ENCODE measurements around the gene C16orf89. TPM values are rescaled to one million over a fixed set of nuclear protein-coding genes. Genes with fewer than 3 reads are reported as not detected.
"Not testable (repeated sequence)": the region's sequence is repeated elsewhere in the genome, so short reads cannot be mapped to it uniquely, and the experiment has no call there.

The C16orf89 gene
- total RNA-seq, 1 experiment from 2014 or later: not detected

- ATAC-seq; H3K79me2 ChIP-seq (ENCODE audit: low read length); H3K9me2 ChIP-seq (replicated peaks; ENCODE audit: low read length); H3K9me3 ChIP-seq (ENCODE audit: low read length); BruUV-seq (replicated peaks); H3K4me3 ChIP-seq (ENCODE audit: low read length); DNase-seq; H3K4me1 ChIP-seq (ENCODE audit: insufficient read depth, low read length); CTCF ChIA-PET; H2AFZ ChIP-seq (ENCODE audit: low read length); H3K27me3 ChIP-seq (ENCODE audit: low read length); H4K20me1 ChIP-seq (ENCODE audit: low read length); POLR2A ChIA-PET (ENCODE audit: unreplicated experiment); H3K4me2 ChIP-seq (ENCODE audit: low read length); H3K36me3 ChIP-seq (ENCODE audit: low read depth, low read length); H3K9ac ChIP-seq (ENCODE audit: low read length); H3F3A ChIP-seq (ENCODE audit: low read length, unreplicated experiment); intact Hi-C loops (cut with micrococcal nuclease); H3K27ac ChIP-seq (ENCODE audit: low read length): not testable (repeated sequence)
These were observed 22.5 kb upstream of the C16orf89 start for GRCh38 chr16:5088086-5088790.

GRCh38 chr16:5085716-5086115, 20.0 kb upstream of the C16orf89 start:
- CTCF ChIA-PET; DNase-seq; ATAC-seq; H2AFZ ChIP-seq (ENCODE audit: low read length); H3K9ac ChIP-seq (ENCODE audit: low read length); H3F3A ChIP-seq (ENCODE audit: low read length, unreplicated experiment); H4K20me1 ChIP-seq (ENCODE audit: low read length); H3K27me3 ChIP-seq (ENCODE audit: low read length); H3K27ac ChIP-seq (ENCODE audit: low read length); BruUV-seq (replicated peaks); intact Hi-C loops (cut with micrococcal nuclease); H3K4me3 ChIP-seq (ENCODE audit: low read length); H3K79me2 ChIP-seq (ENCODE audit: low read length); H3K4me2 ChIP-seq (ENCODE audit: low read length); H3K9me3 ChIP-seq (ENCODE audit: low read length); H3K9me2 ChIP-seq (replicated peaks; ENCODE audit: low read length); H3K36me3 ChIP-seq (ENCODE audit: low read depth, low read length); H3K4me1 ChIP-seq (ENCODE audit: insufficient read depth, low read length); POLR2A ChIA-PET (ENCODE audit: unreplicated experiment): not testable (repeated sequence)

GRCh38 chr16:5084802-5085201, 19.0 kb upstream of the C16orf89 start:
- H2AFZ ChIP-seq (ENCODE audit: low read length); ATAC-seq; BruUV-seq (replicated peaks); H3K4me3 ChIP-seq (ENCODE audit: low read length); H3K9me3 ChIP-seq (ENCODE audit: low read length); H3K27me3 ChIP-seq (ENCODE audit: low read length); intact Hi-C loops (cut with micrococcal nuclease); H3K79me2 ChIP-seq (ENCODE audit: low read length); H4K20me1 ChIP-seq (ENCODE audit: low read length); H3K36me3 ChIP-seq (ENCODE audit: low read depth, low read length); H3K4me2 ChIP-seq (ENCODE audit: low read length); H3F3A ChIP-seq (ENCODE audit: low read length, unreplicated experiment); H3K9ac ChIP-seq (ENCODE audit: low read length); CTCF ChIA-PET; H3K4me1 ChIP-seq (ENCODE audit: insufficient read depth, low read length); H3K9me2 ChIP-seq (replicated peaks; ENCODE audit: low read length); H3K27ac ChIP-seq (ENCODE audit: low read length); POLR2A ChIA-PET (ENCODE audit: unreplicated experiment): not testable (repeated sequence)
- DNase-seq: peak; percentile 58
- TF ChIP-seq CTCF (conservative IDR thresholded peaks at IDR 0.05; ENCODE audit: low read depth, low read length): peak; percentile 44

- intact Hi-C loops (cut with micrococcal nuclease); POLR2A ChIA-PET (ENCODE audit: unreplicated experiment); CTCF ChIA-PET; H4K20me1 ChIP-seq (ENCODE audit: low read length); H3K27ac ChIP-seq (ENCODE audit: low read length); H3K9ac ChIP-seq (ENCODE audit: low read length); ATAC-seq; H2AFZ ChIP-seq (ENCODE audit: low read length); H3K79me2 ChIP-seq (ENCODE audit: low read length); H3K36me3 ChIP-seq (ENCODE audit: low read depth, low read length); H3K4me3 ChIP-seq (ENCODE audit: low read length); H3K4me1 ChIP-seq (ENCODE audit: insufficient read depth, low read length); BruUV-seq (replicated peaks); H3K27me3 ChIP-seq (ENCODE audit: low read length); H3K4me2 ChIP-seq (ENCODE audit: low read length); H3K9me3 ChIP-seq (ENCODE audit: low read length); H3K9me2 ChIP-seq (replicated peaks; ENCODE audit: low read length); DNase-seq; H3F3A ChIP-seq (ENCODE audit: low read length, unreplicated experiment): not testable (repeated sequence)
These were observed 18.5 kb upstream of the C16orf89 start for GRCh38 chr16:5084099-5084731.

- POLR2A ChIA-PET (ENCODE audit: unreplicated experiment); H3K4me1 ChIP-seq (ENCODE audit: insufficient read depth, low read length); H4K20me1 ChIP-seq (ENCODE audit: low read length); H3K9ac ChIP-seq (ENCODE audit: low read length); H3K27ac ChIP-seq (ENCODE audit: low read length); CTCF ChIA-PET; DNase-seq; ATAC-seq; H3K9me3 ChIP-seq (ENCODE audit: low read length); H2AFZ ChIP-seq (ENCODE audit: low read length); H3K27me3 ChIP-seq (ENCODE audit: low read length); H3K4me3 ChIP-seq (ENCODE audit: low read length); H3K4me2 ChIP-seq (ENCODE audit: low read length); H3F3A ChIP-seq (ENCODE audit: low read length, unreplicated experiment); H3K79me2 ChIP-seq (ENCODE audit: low read length); H3K9me2 ChIP-seq (replicated peaks; ENCODE audit: low read length); H3K36me3 ChIP-seq (ENCODE audit: low read depth, low read length); intact Hi-C loops (cut with micrococcal nuclease); BruUV-seq (replicated peaks): not testable (repeated sequence)
These were observed 17.9 kb upstream of the C16orf89 start for GRCh38 chr16:5083646-5084045.

- intact Hi-C loops (cut with micrococcal nuclease); DNase-seq; H3K79me2 ChIP-seq (ENCODE audit: low read length); H3K4me2 ChIP-seq (ENCODE audit: low read length); H3K4me3 ChIP-seq (ENCODE audit: low read length); H2AFZ ChIP-seq (ENCODE audit: low read length); ATAC-seq; CTCF ChIA-PET; H3K9me3 ChIP-seq (ENCODE audit: low read length); H3F3A ChIP-seq (ENCODE audit: low read length, unreplicated experiment); H4K20me1 ChIP-seq (ENCODE audit: low read length); H3K27me3 ChIP-seq (ENCODE audit: low read length); H3K9ac ChIP-seq (ENCODE audit: low read length); H3K4me1 ChIP-seq (ENCODE audit: insufficient read depth, low read length); POLR2A ChIA-PET (ENCODE audit: unreplicated experiment); H3K27ac ChIP-seq (ENCODE audit: low read length); H3K9me2 ChIP-seq (replicated peaks; ENCODE audit: low read length); H3K36me3 ChIP-seq (ENCODE audit: low read depth, low read length); BruUV-seq (replicated peaks): not testable (repeated sequence)
These were observed 15.2 kb upstream of the C16orf89 start for GRCh38 chr16:5080996-5081395.
